B cell (primary cell): Measurements from ENCODE around the gene ITIH2. TPM values are rescaled to one million over a fixed set of nuclear protein-coding genes. Genes with fewer than 3 reads are reported as not detected.

Source experiments
- ATAC-seq: fragments of 200-7000 bp; cut with Tn5 transposase; one replicate; pipeline ENCODE4 v1.10.0; 2021; ENCODE audit warnings: low read depth, mild to moderate bottlenecking, moderate number of reproducible peaks, moderate library complexity
- CTCF ChIA-PET: fragments of 350-600 bp; sonication (Branson Sonifier 250); formaldehyde crosslinking; loops from one replicate; lab custom pipeline; 2021; ENCODE audit warnings: antibody characterized with exemption, inconsistent platforms; lab: Charles Lee
- POLR2A ChIA-PET: fragments of 350-600 bp; sonication (Branson Sonifier 250); formaldehyde crosslinking; loops from one replicate; lab custom pipeline; 2021; ENCODE audit warnings: antibody characterized with exemption; lab: Charles Lee
- DNase-seq: peaks from one replicate; pipeline ENCODE4 v3.0.0; 2013
- H2AFZ ChIP-seq: 2 replicates; pipeline ENCODE4 v1.6.1; 2012; ENCODE audit warnings: mild to moderate bottlenecking, low read depth, low read length; ENCODE audit not compliant: insufficient read depth, poor library complexity, severe bottlenecking
- H3K27ac ChIP-seq, 2 donors: 1 replicate in 1 of 2; 2 replicates in 1 of 2; pipeline ENCODE4 v1.5.1; 2012 to 2013; ENCODE audit warnings: low read length in 2 of 2, mild to moderate bottlenecking in 2 of 2, moderate library complexity in 1 of 2
- H3K27me3 ChIP-seq, 4 experiments: fragments of 200-600 bp in 1 of 4; sonication (generic) in 1 of 4; replicated peaks in 1 of 4; 1 replicate in 2 of 4; 2 replicates in 2 of 4; pipeline versions ENCODE4 v1.6.1 to v1.7.0; 2013 to 2016; ENCODE audit warnings: low read length in 3 of 4, mild to moderate bottlenecking in 2 of 4, mixed read lengths in 1 of 4, moderate library complexity in 1 of 4; ENCODE audit not compliant: insufficient read depth in 4 of 4, control insufficient read depth in 3 of 4; ENCODE audit errors: control extremely low read depth in 1 of 4
- H3K36me3 ChIP-seq, 2 experiments: replicated peaks in 1 of 2; 1 replicate in 1 of 2; 2 replicates in 1 of 2; pipeline versions ENCODE4 v1.6.1 to v1.7.1; 2013; ENCODE audit warnings: low read length in 1 of 2; ENCODE audit not compliant: insufficient read depth in 2 of 2, control insufficient read depth in 1 of 2; ENCODE audit errors: control extremely low read depth in 1 of 2, extremely low read depth in 1 of 2
- H3K4me1 ChIP-seq, 2 donors: fragments of 200-600 bp in 1 of 2; sonication (generic) in 1 of 2; 1 replicate in 1 of 2; 2 replicates in 1 of 2; pipeline versions ENCODE4 v1.5.1 to v1.6.1; 2013 to 2017; ENCODE audit warnings: low read length in 2 of 2; ENCODE audit not compliant: control insufficient read depth in 2 of 2, insufficient read depth in 2 of 2
- H3K4me2 ChIP-seq: replicated peaks from 2 replicates; pipeline ENCODE3; 2012; ENCODE audit warnings: mild to moderate bottlenecking, low read depth, low read length; ENCODE audit not compliant: poor library complexity, severe bottlenecking
- H3K4me3 ChIP-seq, 5 experiments: fragments of 200-600 bp in 1 of 5; sonication (generic) in 1 of 5; 1 replicate in 3 of 5; 2 replicates in 2 of 5; pipeline versions ENCODE4 v1.5.1 to v1.7.0; 2011 to 2016; ENCODE audit warnings: low read length in 4 of 5, mild to moderate bottlenecking in 4 of 5, low read depth in 2 of 5, control low read depth in 1 of 5, moderate library complexity in 1 of 5; ENCODE audit not compliant: insufficient read depth in 1 of 5; ENCODE audit errors: control extremely low read depth in 1 of 5, extremely low read depth in 1 of 5
- H3K79me2 ChIP-seq: fragments of 200-600 bp; sonication (generic); one replicate; pipeline ENCODE4 v1.6.0; 2016; ENCODE audit warnings: low read length; ENCODE audit not compliant: control insufficient read depth, insufficient read depth
- H3K9ac ChIP-seq: fragments of 200-600 bp; sonication (generic); 2 replicates; pipeline ENCODE4 v1.6.1; 2017; ENCODE audit warnings: mild to moderate bottlenecking, low read length, moderate library complexity
- H3K9me3 ChIP-seq, 3 donors: one replicate each; pipeline versions ENCODE4 v1.6.1 to v1.7.1; 2013; ENCODE audit warnings: low read length in 2 of 3; ENCODE audit not compliant: control insufficient read depth in 2 of 3, insufficient read depth in 1 of 3; ENCODE audit errors: control extremely low read depth in 1 of 3
- H4K20me1 ChIP-seq: 2 replicates; pipeline ENCODE4 v1.6.0; 2012; ENCODE audit warnings: mild to moderate bottlenecking, low read length; ENCODE audit not compliant: insufficient read depth, control insufficient read depth, poor library complexity, severe bottlenecking
- H3K27ac Mint-ChIP-seq: one replicate; pipeline ENCODE4 v1.8.0; 2021; ENCODE audit warnings: mixed read lengths
- H3K27me3 Mint-ChIP-seq: one replicate; pipeline ENCODE4 v1.8.0; 2021; ENCODE audit warnings: mixed read lengths
- H3K4me1 Mint-ChIP-seq: one replicate; pipeline ENCODE4 v1.8.0; 2021; ENCODE audit warnings: mixed read lengths
- H3K4me3 Mint-ChIP-seq: one replicate; pipeline ENCODE4 v1.8.0; 2021; ENCODE audit warnings: mixed read lengths
- H3K9me3 Mint-ChIP-seq: one replicate; pipeline ENCODE4 v1.8.0; 2022; ENCODE audit warnings: mixed read lengths; ENCODE audit not compliant: insufficient read depth
- CTCF ChIP-seq: fragments of 200-600 bp; IDR thresholded peaks from one replicate; pipeline ENCODE4 v1.8.0; 2022; ENCODE audit warnings: antibody characterized with exemption, mild to moderate bottlenecking
- EZH2 ChIP-seq: IDR thresholded peaks from 2 replicates; pipeline ENCODE4 v1.6.1; 2012; ENCODE audit warnings: borderline replicate concordance, low read depth, mild to moderate bottlenecking, moderate library complexity, low read length; ENCODE audit not compliant: insufficient read depth, poor library complexity, severe bottlenecking
- WGBS: methylation state at CpG from one replicate; pipeline ENCODE4 v1.1.5; 2013; ENCODE audit warnings: missing lambda C conversion rate; ENCODE audit not compliant: insufficient coverage; 5-methylcytosine and 5-hydroxymethylcytosine counted together
- intact Hi-C: fragments of 100-400 bp; cut with micrococcal nuclease; formaldehyde crosslinking; loops from one replicate; pipeline ENCODE4 v1.10.0; 2022
- polyA plus RNA-seq: library from polyadenylated mRNA; depleted of rRNA; stranded (reverse); fragments of >200 nt; gene quantifications from 2 replicates; pipeline ENCODE4 v1.2.3, GENCODE V29; 2012
- total RNA-seq, 2 donors: library from RNA; stranded (reverse); fragments of 120-200 nt in 1 of 2; gene quantifications; 1 replicate in 1 of 2; 2 replicates in 1 of 2; pipeline versions ENCODE4 v1.2.3 to v1.2.4, GENCODE V29; 2013 to 2022

ITIH2 gene
- total and polyA plus RNA-seq, 2 donors (not counting 1 experiment from before 2014, with no cell fraction given) = not detected

GRCh38 chr10:7787857-7788638, 84.9 kb downstream of the ITIH2 start, which contains the start of the genes ATP5F1C and KIN:
TSS of gene ATP5F1C (plus strand) at chr10:7788177. CDS start at chr10:7788208, 31 bp downstream.
TSS of gene KIN (minus strand) at chr10:7787993. CDS start at chr10:7787933, 60 bp downstream.
- intact Hi-C loops = loop anchor here (1.0 to 5.0 kb wide), 2 partner anchors 30 to 1646 kb away; partner anchors contain the start of gene TAF3
- Histone ChIP-seq H3K9me3 (no peaks in the 10 kb centered on the region), H3K4me2 (peak within 1 kb of the TSS; percentile 97), H2AFZ (peak within 1 kb of the TSS; percentile 98), H3K36me3 (peaks cover 2 to 3% of the 10 kb centered on the region in 2 experiments), H3K27me3 (no peaks in the 10 kb centered on the region), H3K79me2 (peaks cover 98% of the 10 kb centered on the region), H3K9ac (peak within 1 kb of the TSS; percentile 95), H3K4me1 (peaks cover 26 to 28% of the 10 kb centered on the region in 2 donors), H3K27ac (peak within 1 kb of the TSS; percentile 50 to 75), H4K20me1 (peaks cover 49% of the 10 kb centered on the region), H3K4me3 (peak within 1 kb of the TSS; percentile 87 to 95 (median 87))
- H3K4me3 Mint-ChIP-seq = no peak within 1 kb of the TSS
- H3K27ac Mint-ChIP-seq = peak within 1 kb of the TSS; percentile 47
- POLR2A ChIA-PET = interaction anchor here (0.6 to 2.1 kb wide), 2 partner anchors 8 to 31 kb away, joined by 3 to 38 read pairs; partner anchors contain the start of gene TAF3
- under 1% methylated on average over 59 of the region's 59 CpGs for WGBS
- TF ChIP-seq CTCF = no peak
- no peak for TF ChIP-seq EZH2
- CTCF ChIA-PET = interaction anchor here (1.1 to 1.4 kb wide), 2 partner anchors 30 to 32 kb away, joined by 3 to 15 read pairs; partner anchors contain the start of gene TAF3
- peak; percentile 98 for DNase-seq
- H3K4me1 Mint-ChIP-seq = peaks cover 51% of the 10 kb centered on the region
- no peaks in the 10 kb centered on the region for H3K27me3 Mint-ChIP-seq
- peak; percentile 98 for ATAC-seq
- no peaks in the 10 kb centered on the region for H3K9me3 Mint-ChIP-seq
